Stimulated activated CD8-positive, alpha-beta memory T cell treated with anti-CD3 and anti-CD28 coated beads, Interleukin-15, amount 100 ng/mL, for 24 hours (primary cell): ENCODE data around the gene LDLRAD4.

Experiments used
- DNase-seq: peaks from one replicate; pipeline ENCODE4 v3.0.0-alpha.2; 2020; ENCODE audit warnings: low read depth

The LDLRAD4 gene

DNA sequence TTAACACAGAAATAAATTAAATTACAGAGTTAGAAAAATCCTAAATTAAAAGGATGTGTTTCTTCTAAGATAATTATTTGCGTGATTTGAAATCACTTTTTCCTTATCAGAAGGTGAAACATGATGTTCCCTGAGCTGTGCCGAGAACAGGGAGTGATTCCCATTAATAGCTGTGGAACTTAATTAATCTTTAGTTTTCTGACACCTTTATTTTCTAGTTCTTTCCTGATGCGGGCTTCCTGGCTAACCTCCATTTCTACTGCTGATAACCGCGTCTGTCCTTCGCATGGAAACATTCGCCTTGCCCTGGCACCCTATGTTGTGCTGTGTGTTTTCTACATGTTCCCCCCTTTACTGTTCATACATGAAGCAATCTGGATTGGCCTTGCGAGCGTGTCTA, 334.9 kb downstream of the LDLRAD4 start:
- DNase-seq = no peak

DNA sequence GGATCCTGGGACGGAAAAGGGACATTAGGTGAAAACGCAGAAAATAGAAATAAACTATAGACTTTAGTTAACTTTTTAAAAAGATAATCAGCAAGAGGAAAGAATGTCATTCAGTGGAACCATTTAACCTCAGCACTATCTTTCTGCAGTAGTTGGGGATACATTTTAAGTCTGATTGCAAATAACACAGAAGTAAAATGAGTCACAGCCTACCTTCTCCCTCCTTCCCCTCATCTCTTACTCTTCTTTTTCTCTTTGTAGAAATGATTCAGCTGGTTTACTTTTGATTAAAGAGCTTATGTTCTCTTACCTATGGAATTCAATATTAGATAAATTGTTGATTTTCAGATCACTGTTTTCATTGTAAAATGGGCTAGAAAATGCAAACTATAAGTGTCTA, 336.6 kb downstream of the LDLRAD4 start:
- no peak for DNase-seq

GRCh38 chr18:13555865-13556264, 337.3 kb downstream of the LDLRAD4 start:
- no peak for DNase-seq

DNA sequence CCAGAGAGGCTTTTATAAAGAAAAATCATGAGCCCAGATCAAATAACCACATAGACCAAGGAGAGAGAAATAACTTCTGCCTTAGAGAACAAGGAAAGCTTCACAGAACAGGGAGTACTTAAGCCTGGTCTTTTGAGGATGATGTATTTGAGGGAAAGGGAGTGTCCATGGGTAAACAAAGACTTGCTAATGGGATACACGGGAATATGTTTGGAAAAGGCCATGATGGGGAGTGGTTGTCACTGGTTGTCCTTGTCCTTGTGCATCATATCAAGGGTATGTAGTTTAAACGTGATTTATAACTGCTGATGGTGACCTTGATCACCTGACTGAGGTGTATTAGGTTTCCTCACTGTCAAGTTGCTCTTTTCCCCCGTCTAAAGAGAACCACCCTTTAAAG, 337.9 kb downstream of the LDLRAD4 start:
- DNase-seq = no peak

- DNase-seq = no peak
Measured at GRCh38 chr18:13558124-13558523, 339.6 kb downstream of the LDLRAD4 start.

GRCh38 chr18:13558790-13559189, 340.2 kb downstream of the LDLRAD4 start:
- DNase-seq = no peak

DNA sequence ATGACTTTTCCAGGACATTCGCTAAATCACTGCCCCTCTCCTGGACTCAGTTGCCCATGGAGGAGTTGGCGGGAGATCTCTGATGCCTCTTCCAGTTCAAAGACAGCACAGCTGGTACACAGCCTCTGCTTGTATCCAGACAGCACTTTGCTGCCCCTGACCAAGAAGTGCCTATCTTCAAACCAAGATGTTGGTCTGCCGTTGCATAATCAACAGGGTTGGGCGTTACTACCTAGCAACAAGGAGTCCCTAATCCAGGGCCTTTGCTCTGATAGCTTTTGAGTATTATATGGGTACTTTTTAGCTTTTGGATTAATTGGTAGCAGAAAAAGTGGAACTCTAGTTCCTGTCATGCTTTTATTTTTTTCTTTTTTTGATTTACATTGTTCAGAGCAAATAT, 341.2 kb downstream of the LDLRAD4 start:
- no peak for DNase-seq

- DNase-seq = no peak
Measured at GRCh38 chr18:13560306-13560705, 341.7 kb downstream of the LDLRAD4 start.

- DNase-seq = peak; percentile 51
Measured at GRCh38 chr18:13562494-13563029, 344.0 kb downstream of the LDLRAD4 start.

DNA sequence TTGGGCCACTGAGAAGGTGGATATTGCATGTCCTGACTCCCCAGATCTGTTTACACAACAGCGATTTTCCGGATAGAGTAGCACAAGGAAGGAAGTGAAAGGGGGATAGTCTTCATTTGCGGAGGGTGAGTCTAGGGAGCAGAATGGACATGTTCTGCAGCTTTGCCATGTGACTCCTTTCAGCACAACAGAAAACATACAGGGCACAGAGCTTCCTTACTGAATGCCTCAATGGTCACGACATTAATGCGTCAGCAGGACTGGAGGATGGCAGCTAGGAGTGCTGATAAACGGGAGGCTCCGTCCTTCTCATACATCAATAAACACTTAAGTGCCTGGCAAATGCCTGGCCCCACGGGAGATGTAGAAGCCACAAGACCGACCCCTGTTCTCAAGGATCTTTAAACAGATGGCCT, 344.8 kb downstream of the LDLRAD4 start:
- no peak for DNase-seq

DNA sequence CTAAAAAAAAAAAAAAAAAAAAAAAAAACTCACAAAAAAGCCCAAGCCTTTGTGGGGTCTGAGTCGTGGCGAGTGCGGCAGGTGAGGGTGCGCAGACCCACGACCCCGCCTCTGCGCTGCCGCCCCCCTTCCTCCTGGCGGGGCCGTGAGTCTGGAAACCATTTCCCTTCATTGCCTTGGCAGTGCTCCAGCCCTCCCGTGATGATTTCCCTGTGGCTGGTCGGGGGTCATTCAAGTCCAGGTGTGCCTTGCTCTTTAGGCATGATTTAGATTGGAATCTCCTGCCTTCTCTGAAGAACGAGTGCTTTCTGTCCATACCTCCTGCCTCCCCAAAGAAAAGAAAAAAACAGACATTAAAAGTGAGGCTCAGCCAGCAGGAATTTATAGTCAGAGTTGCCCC, 346.0 kb downstream of the LDLRAD4 start:
- no peak for DNase-seq

DNA sequence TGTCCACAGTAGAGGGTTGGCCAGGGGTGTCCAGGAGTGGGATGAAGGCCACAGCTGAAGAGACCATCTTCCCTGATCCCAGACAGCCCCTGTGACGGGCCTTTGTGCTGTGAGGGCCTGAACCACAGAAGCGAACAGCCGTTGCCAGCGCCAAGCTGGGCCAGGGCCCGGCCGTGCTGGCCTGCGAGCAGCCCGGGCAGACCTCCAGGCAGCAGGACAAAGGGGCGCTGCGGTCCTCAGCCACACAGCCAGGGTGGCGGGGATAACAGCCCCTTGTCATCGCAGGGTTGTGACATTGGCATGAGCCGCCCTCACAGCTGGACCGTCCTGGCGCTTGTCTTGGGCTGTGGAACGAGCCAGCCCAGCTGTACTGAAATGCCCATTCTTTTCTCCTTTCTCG, 346.7 kb downstream of the LDLRAD4 start:
- no peak for DNase-seq

GRCh38 chr18:13566941-13567746, 348.6 kb downstream of the LDLRAD4 start:
- DNase-seq = no peak

- DNase-seq = no peak
Measured at GRCh38 chr18:13568443-13569392, 350.2 kb downstream of the LDLRAD4 start.

- DNase-seq = no peak
Measured at GRCh38 chr18:13570216-13570615, 351.7 kb downstream of the LDLRAD4 start.

DNA sequence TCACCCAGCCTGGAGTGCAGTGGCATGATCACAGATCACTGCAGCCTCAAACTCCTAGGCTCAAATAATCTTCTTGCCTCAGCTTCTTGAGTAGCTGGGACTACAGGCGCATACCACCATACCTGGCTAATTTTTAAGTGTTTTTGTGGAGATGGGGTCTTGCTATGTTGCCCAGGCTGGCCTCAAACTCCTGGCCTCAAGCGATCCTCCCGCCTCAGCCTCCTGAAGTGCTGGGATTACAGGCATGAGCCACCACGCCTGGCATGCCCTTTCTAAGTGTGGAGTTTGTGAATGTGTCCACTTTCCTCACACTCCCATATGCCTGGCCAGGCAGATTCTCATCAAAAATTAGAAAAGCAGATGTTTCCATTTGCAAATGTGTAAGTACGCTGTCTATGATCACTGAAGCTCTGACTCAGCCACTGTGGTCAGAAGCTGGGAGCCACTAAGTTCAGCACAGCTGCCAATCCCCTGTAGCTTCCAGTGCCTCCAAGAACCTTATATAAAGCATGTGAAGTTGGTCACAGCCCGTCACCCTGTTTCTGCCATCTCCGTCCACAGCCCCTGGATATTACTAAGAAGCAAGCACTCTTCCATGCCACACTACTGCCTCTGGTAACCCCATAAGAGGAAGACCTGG, 352.4 kb downstream of the LDLRAD4 start:
- no peak for DNase-seq

DNA sequence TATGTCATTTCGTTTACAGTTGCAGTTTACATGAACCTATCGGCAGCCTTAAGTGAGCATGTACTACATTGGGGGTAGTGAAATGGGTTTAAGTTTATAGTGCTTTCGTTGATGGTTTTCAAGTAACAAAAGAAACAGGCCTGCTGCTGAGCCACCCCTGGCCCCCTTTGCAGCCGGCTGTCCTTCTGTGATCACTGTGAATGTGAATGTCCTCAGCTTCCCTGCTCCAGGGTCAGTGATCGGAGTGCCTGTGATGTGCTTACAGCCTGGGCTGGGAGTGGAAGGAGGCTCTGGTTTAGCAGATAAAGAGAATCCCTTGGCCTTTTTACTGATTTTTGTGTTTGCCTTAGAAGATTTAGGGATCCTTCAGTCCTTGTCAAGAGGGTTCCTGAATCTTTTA, 353.6 kb downstream of the LDLRAD4 start:
- DNase-seq = no peak

- no peak for DNase-seq
Measured at GRCh38 chr18:13572721-13573120, 354.2 kb downstream of the LDLRAD4 start.

DNA sequence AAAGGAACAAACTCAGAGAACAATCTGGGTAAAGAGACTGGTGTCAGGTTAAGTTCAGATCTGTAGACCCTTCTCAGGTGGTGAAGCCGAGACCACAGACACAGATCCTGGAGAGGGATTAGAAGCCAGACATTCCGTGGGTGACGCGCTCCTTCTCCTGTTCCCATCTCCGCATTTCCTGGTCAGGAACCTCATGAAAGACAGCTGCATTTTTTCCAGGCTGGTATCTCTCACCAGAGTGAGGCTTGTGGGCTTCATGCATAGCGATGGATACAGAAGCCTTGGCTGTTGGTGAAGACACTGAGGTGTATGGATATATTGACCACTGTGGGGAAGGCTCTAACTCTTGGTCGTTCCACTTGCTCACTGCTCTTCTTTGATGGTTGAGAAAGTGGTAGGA, 355.2 kb downstream of the LDLRAD4 start:
- no peak for DNase-seq

GRCh38 chr18:13574355-13574754, 355.8 kb downstream of the LDLRAD4 start:
- DNase-seq = no peak

GRCh38 chr18:13574761-13575160, 356.2 kb downstream of the LDLRAD4 start:
- DNase-seq = no peak

- DNase-seq = no peak
Measured at GRCh38 chr18:13576598-13576997, 358.0 kb downstream of the LDLRAD4 start.
